A673 (cell line): Measurements from ENCODE around the gene LHPP.

Experiments used
- EZH2 ChIP-seq: fragments of 200-600 bp; sonication (generic); IDR thresholded peaks from 2 replicates; pipeline ENCODE4 v1.6.1; 2017; ENCODE audit warnings: borderline replicate concordance, low read depth, mild to moderate bottlenecking, mixed read lengths, antibody characterized with exemption, low read length; ENCODE audit not compliant: poor library complexity, severe bottlenecking
- TF ChIP-seq, protein P1 (sequence below): fragments of 300-800, 200-600 bp; sonication (generic); conservative IDR thresholded peaks from 2 replicates; pipeline ENCODE4 v1.5.1; 2017; ENCODE audit warnings: low read depth, mild to moderate bottlenecking, antibody characterized with exemption, low read length, moderate library complexity, mixed read lengths

- TF ChIP-seq, protein P1, sequence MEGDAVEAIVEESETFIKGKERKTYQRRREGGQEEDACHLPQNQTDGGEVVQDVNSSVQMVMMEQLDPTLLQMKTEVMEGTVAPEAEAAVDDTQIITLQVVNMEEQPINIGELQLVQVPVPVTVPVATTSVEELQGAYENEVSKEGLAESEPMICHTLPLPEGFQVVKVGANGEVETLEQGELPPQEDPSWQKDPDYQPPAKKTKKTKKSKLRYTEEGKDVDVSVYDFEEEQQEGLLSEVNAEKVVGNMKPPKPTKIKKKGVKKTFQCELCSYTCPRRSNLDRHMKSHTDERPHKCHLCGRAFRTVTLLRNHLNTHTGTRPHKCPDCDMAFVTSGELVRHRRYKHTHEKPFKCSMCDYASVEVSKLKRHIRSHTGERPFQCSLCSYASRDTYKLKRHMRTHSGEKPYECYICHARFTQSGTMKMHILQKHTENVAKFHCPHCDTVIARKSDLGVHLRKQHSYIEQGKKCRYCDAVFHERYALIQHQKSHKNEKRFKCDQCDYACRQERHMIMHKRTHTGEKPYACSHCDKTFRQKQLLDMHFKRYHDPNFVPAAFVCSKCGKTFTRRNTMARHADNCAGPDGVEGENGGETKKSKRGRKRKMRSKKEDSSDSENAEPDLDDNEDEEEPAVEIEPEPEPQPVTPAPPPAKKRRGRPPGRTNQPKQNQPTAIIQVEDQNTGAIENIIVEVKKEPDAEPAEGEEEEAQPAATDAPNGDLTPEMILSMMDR, result no peak
- no peak for TF ChIP-seq EZH2
Observed at GRCh38 chr10:124628676-124629021, 167.0 kb downstream of the LHPP start.
